ENCODE results near the gene MACROD2.

GRCh38 chr20:14521436-14521835 lies 526.1 kb downstream of the MACROD2 start:
- TF ChIP-seq, protein P1, sequence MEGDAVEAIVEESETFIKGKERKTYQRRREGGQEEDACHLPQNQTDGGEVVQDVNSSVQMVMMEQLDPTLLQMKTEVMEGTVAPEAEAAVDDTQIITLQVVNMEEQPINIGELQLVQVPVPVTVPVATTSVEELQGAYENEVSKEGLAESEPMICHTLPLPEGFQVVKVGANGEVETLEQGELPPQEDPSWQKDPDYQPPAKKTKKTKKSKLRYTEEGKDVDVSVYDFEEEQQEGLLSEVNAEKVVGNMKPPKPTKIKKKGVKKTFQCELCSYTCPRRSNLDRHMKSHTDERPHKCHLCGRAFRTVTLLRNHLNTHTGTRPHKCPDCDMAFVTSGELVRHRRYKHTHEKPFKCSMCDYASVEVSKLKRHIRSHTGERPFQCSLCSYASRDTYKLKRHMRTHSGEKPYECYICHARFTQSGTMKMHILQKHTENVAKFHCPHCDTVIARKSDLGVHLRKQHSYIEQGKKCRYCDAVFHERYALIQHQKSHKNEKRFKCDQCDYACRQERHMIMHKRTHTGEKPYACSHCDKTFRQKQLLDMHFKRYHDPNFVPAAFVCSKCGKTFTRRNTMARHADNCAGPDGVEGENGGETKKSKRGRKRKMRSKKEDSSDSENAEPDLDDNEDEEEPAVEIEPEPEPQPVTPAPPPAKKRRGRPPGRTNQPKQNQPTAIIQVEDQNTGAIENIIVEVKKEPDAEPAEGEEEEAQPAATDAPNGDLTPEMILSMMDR (IDR thresholded peaks at IDR 0.05), result no peak
- no peak for TF ChIP-seq POLR2A (IDR thresholded peaks at IDR 0.05)
